ENCODE measurements around the gene C1orf21. TPM values are rescaled to one million over a fixed set of nuclear protein-coding genes. Genes with fewer than 3 reads are reported as not detected.

C1orf21 gene
- total RNA-seq, 1 experiment from 2014 or later, result 7.5 TPM

DNA sequence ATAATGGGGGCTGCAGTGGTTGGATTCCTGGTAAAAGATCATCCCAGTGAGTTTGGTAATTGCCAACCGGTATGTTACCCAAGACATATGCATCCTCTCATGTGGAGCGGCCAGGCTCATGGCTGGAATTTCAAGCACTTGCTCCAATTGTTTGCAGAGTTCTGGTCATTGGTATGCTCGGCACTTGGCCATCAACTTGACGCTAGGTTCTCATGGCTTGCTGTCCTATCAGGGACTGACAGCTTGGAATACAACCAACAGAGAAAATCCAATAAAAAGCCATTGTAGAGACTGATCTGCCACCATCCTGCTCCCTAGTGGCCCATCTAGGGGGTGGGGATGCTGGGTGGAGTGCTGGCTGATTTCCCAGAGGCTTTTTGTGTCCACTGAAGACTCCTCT is 247.0 kb downstream of the C1orf21 start:
- H3K4me1 ChIP-seq, result peaks cover 7% of the 10 kb centered on the region
- no peaks in the 10 kb centered on the region for H3K27me3 ChIP-seq
- H3K27ac ChIP-seq, result no peak overlapping the region
- no peak overlapping the region for H3K4me3 ChIP-seq
- no peaks in the 10 kb centered on the region for H3K36me3 ChIP-seq
- no peak for DNase-seq
- no peaks in the 10 kb centered on the region for H3K9me3 ChIP-seq (replicated peaks)

DNA sequence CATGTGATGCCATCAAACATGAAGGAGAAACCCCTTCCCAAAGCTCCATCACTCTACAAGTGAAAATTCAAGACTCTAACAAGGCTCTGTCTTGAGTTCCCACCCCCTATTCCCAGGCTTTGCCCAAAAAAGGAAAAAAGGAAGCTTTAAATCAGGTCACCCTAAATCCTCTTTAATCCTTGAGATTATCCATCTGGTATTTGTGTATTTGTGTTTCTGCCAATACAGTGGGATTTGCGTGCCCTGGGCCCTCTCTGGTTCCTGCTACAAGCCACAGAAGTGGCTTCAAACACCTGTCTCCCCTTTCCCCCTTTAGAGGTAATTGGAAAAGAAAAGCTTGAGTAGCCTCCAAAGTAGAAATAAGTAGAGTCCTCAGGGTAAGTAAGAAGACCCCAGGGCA is 247.5 kb downstream of the C1orf21 start:
- peak; percentile 12 to 56 for DNase-seq
- Histone ChIP-seq H3K36me3 (no peaks in the 10 kb centered on the region), H3K4me1 (peaks cover 7% of the 10 kb centered on the region), H3K27ac (no peak overlapping the region), H3K27me3 (no peaks in the 10 kb centered on the region), H3K4me3 (no peak overlapping the region), H3K9me3 (replicated peaks) (no peaks in the 10 kb centered on the region)

DNA sequence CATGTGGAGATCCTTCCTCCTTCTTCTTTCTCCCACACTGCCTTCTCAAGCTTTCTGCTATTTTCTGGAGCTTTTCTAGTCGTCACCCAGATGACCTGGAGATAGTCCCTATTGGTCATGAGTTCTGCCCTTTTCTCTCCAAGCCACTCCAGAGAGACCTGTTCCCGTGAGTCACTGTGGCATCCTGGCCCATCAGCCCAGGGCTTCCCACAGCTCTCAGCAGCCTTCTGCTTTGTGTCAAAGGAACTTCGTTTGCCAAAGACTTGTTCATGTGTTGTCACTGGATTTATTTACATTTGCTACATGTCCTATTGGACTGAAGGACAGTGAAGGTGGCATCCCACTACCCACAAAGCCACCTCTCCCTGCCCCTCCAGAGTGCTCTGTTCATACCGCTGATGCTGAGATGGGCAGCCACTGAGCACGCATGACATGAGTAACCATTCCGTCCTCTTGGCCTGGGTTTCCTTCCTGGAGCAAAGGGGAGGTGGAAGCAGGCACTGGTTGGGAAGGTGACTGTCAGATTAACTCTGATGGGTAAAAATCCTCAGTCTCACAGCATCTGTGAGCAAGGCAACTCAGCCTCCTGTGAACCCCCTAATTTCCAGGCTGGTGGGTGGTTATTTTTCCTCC is 248.6 kb downstream of the C1orf21 start:
- no peak overlapping the region for H3K4me3 ChIP-seq
- no peak overlapping the region for H3K27ac ChIP-seq
- H3K27me3 ChIP-seq, result no peaks in the 10 kb centered on the region
- no peaks in the 10 kb centered on the region for H3K36me3 ChIP-seq
- H3K4me1 ChIP-seq, result peaks cover 7% of the 10 kb centered on the region
- no peak for DNase-seq
- no peaks in the 10 kb centered on the region for H3K9me3 ChIP-seq (replicated peaks)

DNA sequence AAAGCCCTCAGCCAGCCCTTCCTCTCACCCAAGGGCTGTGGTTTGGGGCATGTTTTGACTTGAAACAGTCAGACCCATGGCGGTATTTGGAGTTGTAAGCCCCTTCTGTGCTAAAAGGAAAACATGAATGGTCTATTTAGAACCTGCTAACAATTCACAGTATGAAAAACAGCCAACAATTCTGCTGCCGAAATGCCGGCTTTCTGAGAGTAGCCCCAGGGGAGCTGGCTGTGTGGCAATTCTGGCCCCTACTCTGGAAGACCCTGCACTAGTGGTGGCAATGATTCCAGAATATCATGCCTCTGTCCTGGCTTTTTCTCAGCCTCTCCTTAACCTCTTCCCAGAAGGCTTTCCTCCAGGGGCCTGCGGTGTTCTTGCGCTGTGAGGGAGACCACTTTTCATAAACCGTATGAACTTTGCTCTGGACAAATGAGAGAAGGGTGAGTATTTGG is 249.2 kb downstream of the C1orf21 start:
- H3K4me3 ChIP-seq, result no peak overlapping the region
- no peaks in the 10 kb centered on the region for H3K9me3 ChIP-seq (replicated peaks)
- no peak overlapping the region for H3K27ac ChIP-seq
- H3K4me1 ChIP-seq, result peaks cover 7% of the 10 kb centered on the region
- no peaks in the 10 kb centered on the region for H3K27me3 ChIP-seq
- DNase-seq, result peak in 1 of 2 experiments; percentile 42
- H3K36me3 ChIP-seq, result no peaks in the 10 kb centered on the region

DNA sequence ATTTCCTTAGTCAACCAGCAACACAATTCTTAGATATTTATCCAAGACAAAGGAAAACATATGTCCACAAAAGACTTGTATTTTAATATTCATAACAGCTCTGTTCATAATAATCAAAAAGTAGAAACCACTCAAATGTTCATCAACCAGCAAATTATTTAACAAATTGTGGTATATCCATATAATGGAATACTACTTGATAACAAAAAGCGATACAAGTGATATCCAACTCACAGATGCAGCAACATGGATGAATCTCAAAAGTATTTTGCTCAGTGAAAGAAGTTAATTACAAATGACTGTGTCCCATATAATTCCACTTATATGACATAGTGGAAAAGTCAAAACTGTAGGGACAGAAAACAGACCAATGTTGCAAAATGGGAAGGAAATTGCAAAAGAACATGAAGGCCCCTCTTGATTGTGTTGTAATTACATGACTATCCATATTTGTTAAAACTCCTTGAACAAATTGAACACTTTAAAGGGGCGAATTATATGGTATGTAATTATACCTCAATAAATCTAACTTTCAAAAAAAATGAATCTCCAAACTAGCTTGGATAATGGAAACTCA is 250.9 kb downstream of the C1orf21 start:
- Histone ChIP-seq H3K4me3 (no peak overlapping the region), H3K36me3 (no peaks in the 10 kb centered on the region), H3K9me3 (replicated peaks) (no peaks in the 10 kb centered on the region), H3K27ac (no peak overlapping the region), H3K4me1 (peaks cover 7% of the 10 kb centered on the region), H3K27me3 (no peaks in the 10 kb centered on the region)
- DNase-seq, result no peak

- no peak for DNase-seq
Measured at GRCh38 chr1:184639205-184639604, 252.4 kb downstream of the C1orf21 start.

DNA sequence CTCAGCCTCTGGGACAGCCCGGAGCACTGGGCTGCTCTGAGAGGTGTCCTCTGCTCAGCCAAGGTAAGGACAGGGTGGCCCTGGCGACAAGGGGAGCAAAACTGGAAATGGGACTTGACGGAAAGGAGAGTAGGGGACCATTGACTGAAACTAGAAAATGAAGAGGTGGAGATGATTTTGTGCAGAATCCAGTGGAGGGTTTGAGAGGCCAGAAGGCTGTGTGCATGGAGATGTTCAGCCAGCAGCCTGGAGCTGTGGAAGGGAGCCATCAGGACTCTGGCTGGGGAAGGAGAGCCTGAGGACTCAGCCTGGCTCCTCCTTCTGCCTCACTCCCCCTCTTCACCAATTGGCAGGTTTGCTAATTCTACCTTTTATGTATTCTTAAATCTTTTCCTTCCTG is 253.7 kb downstream of the C1orf21 start:
- H3K36me3 ChIP-seq, result no peaks in the 10 kb centered on the region
- H3K4me1 ChIP-seq, result no peaks in the 10 kb centered on the region; the same call in 1 of the 2 replicates
- H3K27ac ChIP-seq, result no peak overlapping the region
- no peaks in the 10 kb centered on the region for H3K27me3 ChIP-seq
- H3K9me3 ChIP-seq (replicated peaks), result no peaks in the 10 kb centered on the region
- no peak overlapping the region for H3K4me3 ChIP-seq
- no peak for DNase-seq

More at GRCh38 chr1:184639205-184639604, 252.4 kb downstream of the C1orf21 start:
- no peaks in the 10 kb centered on the region for H3K9me3 ChIP-seq (replicated peaks)
- peaks cover 4% of the 10 kb centered on the region for H3K4me1 ChIP-seq
- no peaks in the 10 kb centered on the region for H3K27me3 ChIP-seq
- no peaks in the 10 kb centered on the region for H3K36me3 ChIP-seq
- H3K27ac ChIP-seq, result no peak overlapping the region
- no peak overlapping the region for H3K4me3 ChIP-seq

GRCh38 chr1:184641894-184642293 is 255.1 kb downstream of the C1orf21 start:
- Histone ChIP-seq H3K4me3 (no peak overlapping the region), H3K4me1 (no peaks in the 10 kb centered on the region), H3K27me3 (no peaks in the 10 kb centered on the region), H3K27ac (no peak overlapping the region), H3K9me3 (replicated peaks) (no peaks in the 10 kb centered on the region), H3K36me3 (no peaks in the 10 kb centered on the region)
- DNase-seq, result no peak

GRCh38 chr1:184643661-184644060 is 256.8 kb downstream of the C1orf21 start:
- no peaks in the 10 kb centered on the region for H3K9me3 ChIP-seq (replicated peaks)
- no peak overlapping the region for H3K27ac ChIP-seq
- no peaks in the 10 kb centered on the region for H3K4me1 ChIP-seq
- H3K36me3 ChIP-seq, result no peaks in the 10 kb centered on the region
- H3K4me3 ChIP-seq, result no peak overlapping the region
- no peaks in the 10 kb centered on the region for H3K27me3 ChIP-seq
- DNase-seq, result no peak

DNA sequence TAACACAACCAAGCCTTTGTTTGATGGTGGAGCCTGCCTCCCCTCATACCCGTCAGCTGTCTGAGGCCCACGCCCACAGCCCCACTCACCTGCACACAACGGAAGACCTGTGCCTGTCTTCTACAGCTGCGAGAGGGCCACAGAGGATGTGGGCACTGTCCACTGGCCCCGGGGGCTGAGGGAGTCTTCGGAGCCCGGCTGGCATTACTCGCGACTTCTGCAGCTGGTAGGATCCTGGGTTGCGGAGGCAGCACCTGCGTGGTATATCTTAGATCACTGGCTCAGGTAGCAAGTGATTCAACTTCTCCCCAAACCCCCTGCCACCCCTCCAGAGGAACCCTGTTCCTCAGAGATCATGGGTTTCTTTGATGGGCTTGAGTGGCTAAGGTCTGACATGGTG is 257.9 kb downstream of the C1orf21 start:
- no peaks in the 10 kb centered on the region for H3K4me1 ChIP-seq
- H3K4me3 ChIP-seq, result no peak overlapping the region
- H3K36me3 ChIP-seq, result no peaks in the 10 kb centered on the region
- no peak overlapping the region for H3K27ac ChIP-seq
- no peaks in the 10 kb centered on the region for H3K9me3 ChIP-seq (replicated peaks)
- no peak for DNase-seq
- no peaks in the 10 kb centered on the region for H3K27me3 ChIP-seq

GRCh38 chr1:184646178-184646701 is 259.4 kb downstream of the C1orf21 start:
- no peaks in the 10 kb centered on the region for H3K27me3 ChIP-seq
- H3K27ac ChIP-seq, result no peak overlapping the region
- DNase-seq, result no peak
- no peaks in the 10 kb centered on the region for H3K36me3 ChIP-seq
- H3K4me3 ChIP-seq, result no peak overlapping the region
- no peaks in the 10 kb centered on the region for H3K4me1 ChIP-seq
- no peaks in the 10 kb centered on the region for H3K9me3 ChIP-seq (replicated peaks)

GRCh38 chr1:184646824-184647223 is 260.0 kb downstream of the C1orf21 start:
- no peak overlapping the region for H3K4me3 ChIP-seq
- H3K4me1 ChIP-seq, result no peaks in the 10 kb centered on the region
- no peak for DNase-seq
- H3K27ac ChIP-seq, result no peak overlapping the region
- no peaks in the 10 kb centered on the region for H3K36me3 ChIP-seq
- no peaks in the 10 kb centered on the region for H3K9me3 ChIP-seq (replicated peaks)
- H3K27me3 ChIP-seq, result no peaks in the 10 kb centered on the region

GRCh38 chr1:184647471-184647870 is 260.6 kb downstream of the C1orf21 start:
- DNase-seq, result no peak
- no peak overlapping the region for H3K4me3 ChIP-seq
- H3K27me3 ChIP-seq, result no peaks in the 10 kb centered on the region
- no peaks in the 10 kb centered on the region for H3K4me1 ChIP-seq
- no peaks in the 10 kb centered on the region for H3K9me3 ChIP-seq (replicated peaks)
- no peak overlapping the region for H3K27ac ChIP-seq
- no peaks in the 10 kb centered on the region for H3K36me3 ChIP-seq

- no peak for DNase-seq
- no peak overlapping the region for H3K4me3 ChIP-seq
- no peaks in the 10 kb centered on the region for H3K4me1 ChIP-seq
- no peaks in the 10 kb centered on the region for H3K9me3 ChIP-seq (replicated peaks)
- no peaks in the 10 kb centered on the region for H3K36me3 ChIP-seq
- no peak overlapping the region for H3K27ac ChIP-seq
- H3K27me3 ChIP-seq, result no peaks in the 10 kb centered on the region
Measured at GRCh38 chr1:184648160-184648855, 261.5 kb downstream of the C1orf21 start.

DNA sequence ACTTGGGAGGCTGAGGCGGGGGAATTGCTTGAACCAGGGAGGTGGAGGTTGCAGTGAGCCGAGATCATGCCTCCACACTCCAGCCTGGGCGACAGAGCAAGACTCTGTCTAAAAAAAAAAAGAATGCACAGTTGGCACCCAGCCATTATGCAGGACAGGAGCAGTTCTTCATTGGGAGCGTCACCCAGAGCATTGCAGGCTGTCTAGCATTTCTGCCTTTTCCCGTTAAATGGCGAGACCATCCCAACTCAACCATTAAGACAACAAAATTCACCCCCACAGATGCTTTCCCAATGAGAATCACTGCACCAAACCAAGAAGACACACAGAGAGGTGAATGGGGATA is 262.0 kb downstream of the C1orf21 start:
- H3K36me3 ChIP-seq, result no peaks in the 10 kb centered on the region
- no peak for DNase-seq
- H3K27me3 ChIP-seq, result no peaks in the 10 kb centered on the region
- no peak overlapping the region for H3K27ac ChIP-seq
- no peaks in the 10 kb centered on the region for H3K9me3 ChIP-seq (replicated peaks)
- H3K4me3 ChIP-seq, result no peak overlapping the region
- H3K4me1 ChIP-seq, result no peaks in the 10 kb centered on the region

Measured in SJCRH30 (cell line).